ENCODE measurements around the gene CEMIP2. TPM values are rescaled to one million over a fixed set of nuclear protein-coding genes. Genes with fewer than 3 reads are reported as not detected.

CEMIP2 gene
- polyA plus RNA-seq, 1 of the 3 experiments (the other 2 are of a cell fraction): 39.8 TPM

- Histone ChIP-seq H3K36me3 (replicated peaks in 1 of 2; ENCODE audit: control insufficient read depth in 1 of 2, insufficient read depth in 2 of 2, low read length in 1 of 2) (no peaks in the 10 kb centered on the region), H3K4me2 (peak overlapping the region; percentile 62), H3K9me2 (no peaks in the 10 kb centered on the region), H2AFZ (ENCODE audit: low read depth) (no peak overlapping the region), H4K20me1 (ENCODE audit: insufficient read depth) (no peaks in the 10 kb centered on the region), H3K9ac (0 out of 2 replicates have a peak overlapping the region, but pooled peaks have one; percentile 13), H3K27ac (ENCODE audit: low read depth in 2 of 2, low read length in 1 of 2) (peak overlapping the region; percentile 43 to 78; a peak in 3 of 4 replicates), H3K9me3 (no peaks in the 10 kb centered on the region), H3K4me3 (ENCODE audit: low read depth in 2 of 2, low read length in 1 of 2) (peak overlapping the region in 1 of 2 experiments; percentile 25; a peak in 2 of 4 replicates), H3K27me3 (ENCODE audit: insufficient read depth) (no peaks in the 10 kb centered on the region), H3K79me2 (ENCODE audit: insufficient read depth) (no peaks in the 10 kb centered on the region), H3K4me1 (ENCODE audit: control insufficient read depth in 1 of 2, insufficient read depth in 2 of 2, low read depth in 1 of 2, low read length in 1 of 2) (peaks cover 3 to 39% of the 10 kb centered on the region in 2 experiments; a peak in 3 of 4 replicates), H3F3A (replicated peaks; ENCODE audit: insufficient read depth) (peaks cover 36% of the 10 kb centered on the region)
- CTCF ChIA-PET: interaction anchor here (0.6 kb wide), 1 partner anchor 23 kb away, joined by 3 read pairs; no protein-coding TSS in a partner anchor
- WGBS (ENCODE audit: low lambda C conversion rate): 8% methylated on average over 2 of the region's 3 CpGs
- TF ChIP-seq TCF12 (IDR thresholded peaks at IDR 0.05) (peak; percentile 73), USF1 (IDR thresholded peaks at IDR 0.05; ENCODE audit: borderline replicate concordance, low read depth) (no peak), TAF1 (IDR thresholded peaks at IDR 0.05; ENCODE audit: borderline replicate concordance, low read depth, low read length) (no peak), TEAD4 (IDR thresholded peaks at IDR 0.05; ENCODE audit: borderline replicate concordance, insufficient read depth) (0 out of 2 replicates have a peak, but pooled peaks have one; percentile 17), USF2 (IDR thresholded peaks at IDR 0.05; ENCODE audit: borderline replicate concordance, low read depth, low read length) (no peak), CHD2 (IDR thresholded peaks at IDR 0.05; ENCODE audit: low read length, partially characterized antibody) (no peak), POLR2AphosphoS5 (IDR thresholded peaks at IDR 0.05; ENCODE audit: low read depth, low read length) (no peak), GABPA (IDR thresholded peaks at IDR 0.05; ENCODE audit: low read depth) (no peak), RAD21 (IDR thresholded peaks at IDR 0.05; ENCODE audit: low read length) (no peak), FOXM1 (IDR thresholded peaks at IDR 0.05; ENCODE audit: low read depth) (no peak), NRF1 (IDR thresholded peaks at IDR 0.05; ENCODE audit: low read depth, low read length) (no peak), CTCF (IDR thresholded peaks at IDR 0.05) (no peak), FOSL2 (IDR thresholded peaks at IDR 0.05; ENCODE audit: borderline replicate concordance, low read depth) (no peak), YY1 (IDR thresholded peaks at IDR 0.05; ENCODE audit: low read depth) (no peak), PBX3 (IDR thresholded peaks at IDR 0.05) (peak; percentile 72), MAX (IDR thresholded peaks at IDR 0.05; ENCODE audit: low read depth) (no peak), GATA2 (CRISPR knock-in tag; IDR thresholded peaks at IDR 0.05) (no peak), MEF2A (IDR thresholded peaks at IDR 0.05; ENCODE audit: borderline replicate concordance, low read depth) (no peak), EP300 (IDR thresholded peaks at IDR 0.05; ENCODE audit: borderline replicate concordance in 1 of 2, low read depth in 1 of 2, low read length in 1 of 2) (peak in 1 of 2 experiments; percentile 62; a peak in 1 of 4 replicates)
- DNase-seq: no peak
- POLR2A ChIA-PET: no interaction called here
Observed at GRCh38 chr9:71681708-71682272, 86.5 kb downstream of the CEMIP2 start.
